SK-N-SH (cell line): ENCODE measurements around the gene ARHGEF7. TPM values are rescaled to one million over a fixed set of nuclear protein-coding genes. Genes with fewer than 3 reads are reported as not detected.

ENCODE experiments used
- CTCF ChIA-PET: fragments of 300-600, 350-600 bp; formaldehyde crosslinking; extraction: SDS; loops from one replicate; lab custom pipeline; 2021; lab: Yijun Ruan, JAX
- POLR2A ChIA-PET: fragments of 350-600 bp; sonication (Branson Sonifier 250); formaldehyde crosslinking; extraction: SDS; loops from one replicate; lab custom pipeline; 2020; ENCODE audit warnings: antibody characterized with exemption, inconsistent platforms; lab: Yijun Ruan, JAX
- DNase-seq: peaks from one replicate; pipeline ENCODE4 v3.0.0; 2012
- H2AFZ ChIP-seq: fragments of 200-600 bp; sonication (generic); 2 replicates; pipeline ENCODE4 v1.8.1; 2016; ENCODE audit warnings: antibody characterized with exemption, mild to moderate bottlenecking, low read depth
- H3F3A ChIP-seq: fragments of 200-600 bp; sonication (generic); replicated peaks from 2 replicates; pipeline ENCODE3; 2016; ENCODE audit warnings: antibody characterized with exemption, mild to moderate bottlenecking; ENCODE audit not compliant: insufficient read depth
- H3K27ac ChIP-seq, 2 experiments: fragments of 200-500 bp in 1 of 2; fragments of 200-600 bp in 1 of 2; sonication (Bioruptor generic) in 1 of 2; sonication (generic), shearing (Covaris generic) in 1 of 2; 2 replicates each; pipeline versions ENCODE4 v1.5.1 to v1.6.1; 2014 to 2016; ENCODE audit warnings: low read depth in 2 of 2, inconsistent platforms in 1 of 2, low read length in 1 of 2, mild to moderate bottlenecking in 1 of 2, mixed read lengths in 1 of 2
- H3K27me3 ChIP-seq: fragments of 200-600 bp; sonication (generic), shearing (Covaris generic); 2 replicates; pipeline ENCODE4 v1.6.1; 2016; ENCODE audit warnings: mixed run types; ENCODE audit not compliant: insufficient read depth
- H3K36me3 ChIP-seq, 2 experiments: fragments of 200-500 bp in 1 of 2; fragments of 200-600 bp in 1 of 2; sonication (Bioruptor generic) in 1 of 2; sonication (generic) in 1 of 2; replicated peaks in 1 of 2; 2 replicates each; pipeline versions ENCODE3 to v1.5.1; 2014 to 2016; ENCODE audit warnings: low read length in 1 of 2, mild to moderate bottlenecking in 1 of 2; ENCODE audit not compliant: insufficient read depth in 2 of 2, control insufficient read depth in 1 of 2
- H3K4me1 ChIP-seq, 2 experiments: fragments of 200-500 bp in 1 of 2; fragments of 200-600 bp in 1 of 2; sonication (Bioruptor generic) in 1 of 2; sonication (generic), shearing (Covaris generic) in 1 of 2; 2 replicates each; pipeline versions ENCODE4 v1.5.1 to v1.6.1; 2014 to 2016; ENCODE audit warnings: low read depth in 1 of 2, low read length in 1 of 2, mixed run types in 1 of 2; ENCODE audit not compliant: insufficient read depth in 2 of 2, control insufficient read depth in 1 of 2
- H3K4me2 ChIP-seq: fragments of 200-600 bp; sonication (generic), shearing (Covaris generic); 2 replicates; pipeline ENCODE4 v1.6.1; 2017; ENCODE audit warnings: mixed run types
- H3K4me3 ChIP-seq, 2 experiments: fragments of 200-500 bp in 1 of 2; fragments of 200-600 bp in 1 of 2; sonication (Bioruptor generic) in 1 of 2; sonication (generic), shearing (Covaris generic) in 1 of 2; 2 replicates each; pipeline versions ENCODE4 v1.5.1 to v1.8.1; 2014 to 2016; ENCODE audit warnings: low read depth in 2 of 2, inconsistent platforms in 1 of 2, low read length in 1 of 2, mild to moderate bottlenecking in 1 of 2, mixed read lengths in 1 of 2, moderate library complexity in 1 of 2
- H3K79me2 ChIP-seq: fragments of 200-600 bp; sonication (generic); 2 replicates; pipeline ENCODE4 v1.8.1; 2017; ENCODE audit warnings: mild to moderate bottlenecking; ENCODE audit not compliant: insufficient read depth
- H3K9ac ChIP-seq: fragments of 200-600 bp; sonication (generic); 2 replicates; pipeline ENCODE4 v1.6.1; 2017; ENCODE audit warnings: mixed run types
- H3K9me2 ChIP-seq: fragments of 200-600 bp; sonication (generic); 2 replicates; pipeline ENCODE4 v1.6.1; 2017; ENCODE audit warnings: mixed run types
- H3K9me3 ChIP-seq: fragments of 200-600 bp; sonication (generic); 2 replicates; pipeline ENCODE4 v1.6.1; 2017; ENCODE audit warnings: mixed run types, mild to moderate bottlenecking, moderate library complexity
- H4K20me1 ChIP-seq: fragments of 200-600 bp; sonication (generic); 2 replicates; pipeline ENCODE4 v1.6.1; 2017; ENCODE audit warnings: mild to moderate bottlenecking, mixed run types; ENCODE audit not compliant: insufficient read depth
- CHD2 ChIP-seq: fragments of 150-350 bp; IDR thresholded peaks from 2 replicates; pipeline ENCODE4 v1.6.1; 2018; ENCODE audit warnings: low read length; ENCODE audit not compliant: partially characterized antibody
- ELF1 ChIP-seq: IDR thresholded peaks from 2 replicates; pipeline ENCODE4 v1.4.0; 2012
- EP300 ChIP-seq, 2 experiments: IDR thresholded peaks; 2 replicates each; pipeline versions ENCODE4 v1.4.0 to v1.6.1; 2012; ENCODE audit warnings: borderline replicate concordance in 1 of 2, low read depth in 1 of 2, low read length in 1 of 2
- EZH2phosphoT487 ChIP-seq: fragments of 200-600 bp; sonication (generic); IDR thresholded peaks from 2 replicates; pipeline ENCODE4 v1.6.1; 2017; ENCODE audit warnings: low read depth, mixed run types, mild to moderate bottlenecking, antibody characterized with exemption, moderate library complexity, borderline replicate concordance
- FOSL2 ChIP-seq: IDR thresholded peaks from 2 replicates; pipeline ENCODE4 v1.4.0; 2012; ENCODE audit warnings: low read depth, mild to moderate bottlenecking, moderate library complexity, borderline replicate concordance
- FOXJ3 ChIP-seq: sonication (generic); formaldehyde crosslinking; IDR thresholded peaks from 2 replicates; pipeline ENCODE4 v1.5.1; 2020; ENCODE audit warnings: mild to moderate bottlenecking, missing genetic modification reagents
- FOXM1 ChIP-seq: IDR thresholded peaks from 2 replicates; pipeline ENCODE4 v1.4.0; 2012; ENCODE audit warnings: low read depth, mild to moderate bottlenecking
- GATA2 ChIP-seq: sonication (generic); formaldehyde crosslinking; IDR thresholded peaks from 2 replicates; pipeline ENCODE4 v1.5.0; 2020; ENCODE audit warnings: mild to moderate bottlenecking, missing genetic modification reagents
- NFIC ChIP-seq: IDR thresholded peaks from 2 replicates; pipeline ENCODE4 v1.4.0; 2012; ENCODE audit warnings: borderline replicate concordance
- NRF1 ChIP-seq: IDR thresholded peaks from 2 replicates; pipeline ENCODE4 v1.6.1; 2012; ENCODE audit warnings: low read depth, mild to moderate bottlenecking, low read length
- RAD21 ChIP-seq: IDR thresholded peaks from 2 replicates; pipeline ENCODE4 v1.6.1; 2012; ENCODE audit warnings: mild to moderate bottlenecking, low read length
- RCOR1 ChIP-seq: fragments of 150-350 bp; IDR thresholded peaks from 2 replicates; pipeline ENCODE4 v1.6.1; 2017; ENCODE audit warnings: antibody characterized with exemption, low read length
- SIN3A ChIP-seq: IDR thresholded peaks from 2 replicates; pipeline ENCODE4 v1.6.1; 2012; ENCODE audit warnings: low read depth, mild to moderate bottlenecking, low read length, moderate library complexity, borderline replicate concordance
- SMC3 ChIP-seq: IDR thresholded peaks from 2 replicates; pipeline ENCODE4 v1.6.1; 2012; ENCODE audit warnings: low read depth, low read length, improper control_type of control experiment
- TEAD4 ChIP-seq: IDR thresholded peaks from 2 replicates; pipeline ENCODE4 v1.4.0; 2012; ENCODE audit warnings: mild to moderate bottlenecking, borderline replicate concordance; ENCODE audit not compliant: insufficient read depth
- USF2 ChIP-seq: fragments of 150-350 bp; IDR thresholded peaks from 2 replicates; pipeline ENCODE4 v1.6.1; 2017; ENCODE audit warnings: antibody characterized with exemption, low read length, low read depth, borderline replicate concordance
- ZBTB33 ChIP-seq: IDR thresholded peaks from 2 replicates; pipeline ENCODE4 v1.4.0; 2012; ENCODE audit warnings: low read depth, borderline replicate concordance
- WGBS: methylation state at CpG from one replicate; pipeline ENCODE4 v1.1.6; 2017; ENCODE audit warnings: low lambda C conversion rate; 5-methylcytosine and 5-hydroxymethylcytosine counted together
- polyA plus RNA-seq, 3 experiments: library from polyadenylated mRNA; depleted of rRNA; stranded (reverse); fragments of >200 nt; gene quantifications; 2 replicates each; pipeline ENCODE4 v1.2.3, GENCODE V29; 2012
- TF ChIP-seq, protein P1 (sequence below): IDR thresholded peaks from 2 replicates; pipeline ENCODE4 v1.4.0; 2012; ENCODE audit warnings: low read depth, borderline replicate concordance
- TF ChIP-seq, protein P2 (sequence below): IDR thresholded peaks from 2 replicates; pipeline ENCODE4 v1.6.1; 2012; ENCODE audit warnings: mild to moderate bottlenecking, low read depth, low read length, moderate library complexity

ARHGEF7 gene
- polyA plus RNA-seq, 1 of the 3 experiments (the other 2 are of a cell fraction), result 21.6 TPM

DNA sequence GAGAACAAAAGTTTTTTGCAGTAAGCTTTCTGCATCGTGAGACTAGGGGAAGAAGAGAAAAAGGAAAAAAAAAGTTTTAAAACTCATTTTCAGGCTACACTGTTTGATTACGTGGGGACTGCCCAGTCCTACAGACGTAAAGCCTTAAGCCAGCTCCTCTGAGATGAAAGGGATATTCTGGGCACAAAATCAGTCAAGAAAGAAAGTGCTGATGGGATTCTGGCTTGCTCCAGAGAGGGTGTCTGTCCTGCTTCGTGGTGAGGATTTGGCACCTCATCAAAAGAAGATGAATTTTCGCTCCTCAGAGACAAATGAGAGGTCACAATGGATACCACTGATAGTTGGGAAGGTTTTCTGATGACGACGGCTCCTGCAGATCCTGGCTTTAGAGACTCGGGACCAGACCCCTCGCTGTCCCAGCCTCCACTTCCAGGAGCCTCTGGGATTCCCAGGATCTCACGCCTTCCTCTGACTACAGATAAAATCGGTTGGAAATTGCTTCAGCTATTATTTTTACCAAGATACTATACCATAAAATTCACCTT lies 215.0 kb downstream of the ARHGEF7 start:
- no peak overlapping the region for H3K4me3 ChIP-seq
- no peak for DNase-seq
- no peak overlapping the region for H3K27ac ChIP-seq
- peaks cover 51% of the 10 kb centered on the region for H3K27me3 ChIP-seq
- no peak overlapping the region for H3K9ac ChIP-seq
- H4K20me1 ChIP-seq, result no peaks in the 10 kb centered on the region
- peaks cover 0 to 16% of the 10 kb centered on the region in 2 experiments; a peak in 1 of 4 replicates for H3K4me1 ChIP-seq
- CTCF ChIA-PET, result interaction anchor here (1.0 to 1.3 kb wide), 2 partner anchors 27 to 262 kb away, joined by 3 read pairs; no protein-coding TSS in a partner anchor
- H3K36me3 ChIP-seq, result no peaks in the 10 kb centered on the region
- no peaks in the 10 kb centered on the region for H3F3A ChIP-seq
- no peak overlapping the region for H2AFZ ChIP-seq
- H3K4me2 ChIP-seq, result no peak overlapping the region
- WGBS, result 8% methylated on average over 11 of the region's 11 CpGs
- TF ChIP-seq RCOR1 (no peak), NFIC (no peak), EZH2phosphoT487 (no peak), FOXJ3 (CRISPR knock-in tag) (no peak), SMC3 (no peak), GATA2 (no peak), NRF1 (no peak)
- TF ChIP-seq, protein P1, sequence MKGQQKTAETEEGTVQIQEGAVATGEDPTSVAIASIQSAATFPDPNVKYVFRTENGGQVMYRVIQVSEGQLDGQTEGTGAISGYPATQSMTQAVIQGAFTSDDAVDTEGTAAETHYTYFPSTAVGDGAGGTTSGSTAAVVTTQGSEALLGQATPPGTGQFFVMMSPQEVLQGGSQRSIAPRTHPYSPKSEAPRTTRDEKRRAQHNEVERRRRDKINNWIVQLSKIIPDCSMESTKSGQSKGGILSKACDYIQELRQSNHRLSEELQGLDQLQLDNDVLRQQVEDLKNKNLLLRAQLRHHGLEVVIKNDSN, result no peak
- no peaks in the 10 kb centered on the region for H3K79me2 ChIP-seq
- H3K9me3 ChIP-seq, result no peaks in the 10 kb centered on the region
- no peaks in the 10 kb centered on the region for H3K9me2 ChIP-seq
- POLR2A ChIA-PET, result no interaction called here

- H3K4me1 ChIP-seq, result no peaks in the 10 kb centered on the region
- CTCF ChIA-PET, result no interaction called here
- no peaks in the 10 kb centered on the region for H3K36me3 ChIP-seq
- H3K79me2 ChIP-seq, result no peaks in the 10 kb centered on the region
- DNase-seq, result no peak
- H3K27me3 ChIP-seq, result peaks cover under 1% of the 10 kb centered on the region; the same call in 1 of the 2 replicates
- H3K27ac ChIP-seq, result no peak overlapping the region
- H3K9me2 ChIP-seq, result no peaks in the 10 kb centered on the region
- no peak overlapping the region for H3K4me3 ChIP-seq
- no peaks in the 10 kb centered on the region for H4K20me1 ChIP-seq
- 7% methylated on average over 5 of the region's 5 CpGs for WGBS
- no peaks in the 10 kb centered on the region for H3K9me3 ChIP-seq
- no peaks in the 10 kb centered on the region for H3F3A ChIP-seq
- H2AFZ ChIP-seq, result no peak overlapping the region
- POLR2A ChIA-PET, result no interaction called here
- H3K4me2 ChIP-seq, result no peak overlapping the region
- H3K9ac ChIP-seq, result no peak overlapping the region
- no peak for TF ChIP-seq USF2
- TF ChIP-seq FOSL2, result no peak
- no peak for TF ChIP-seq EP300 (IDR thresholded peaks at IDR 0.05; ENCODE audit: borderline replicate concordance in 1 of 2, low read depth in 1 of 2, low read length in 1 of 2)
- TF ChIP-seq RAD21, result no peak
- TF ChIP-seq ZBTB33, result no peak
- TF ChIP-seq ELF1, result no peak
- TF ChIP-seq, protein P2, sequence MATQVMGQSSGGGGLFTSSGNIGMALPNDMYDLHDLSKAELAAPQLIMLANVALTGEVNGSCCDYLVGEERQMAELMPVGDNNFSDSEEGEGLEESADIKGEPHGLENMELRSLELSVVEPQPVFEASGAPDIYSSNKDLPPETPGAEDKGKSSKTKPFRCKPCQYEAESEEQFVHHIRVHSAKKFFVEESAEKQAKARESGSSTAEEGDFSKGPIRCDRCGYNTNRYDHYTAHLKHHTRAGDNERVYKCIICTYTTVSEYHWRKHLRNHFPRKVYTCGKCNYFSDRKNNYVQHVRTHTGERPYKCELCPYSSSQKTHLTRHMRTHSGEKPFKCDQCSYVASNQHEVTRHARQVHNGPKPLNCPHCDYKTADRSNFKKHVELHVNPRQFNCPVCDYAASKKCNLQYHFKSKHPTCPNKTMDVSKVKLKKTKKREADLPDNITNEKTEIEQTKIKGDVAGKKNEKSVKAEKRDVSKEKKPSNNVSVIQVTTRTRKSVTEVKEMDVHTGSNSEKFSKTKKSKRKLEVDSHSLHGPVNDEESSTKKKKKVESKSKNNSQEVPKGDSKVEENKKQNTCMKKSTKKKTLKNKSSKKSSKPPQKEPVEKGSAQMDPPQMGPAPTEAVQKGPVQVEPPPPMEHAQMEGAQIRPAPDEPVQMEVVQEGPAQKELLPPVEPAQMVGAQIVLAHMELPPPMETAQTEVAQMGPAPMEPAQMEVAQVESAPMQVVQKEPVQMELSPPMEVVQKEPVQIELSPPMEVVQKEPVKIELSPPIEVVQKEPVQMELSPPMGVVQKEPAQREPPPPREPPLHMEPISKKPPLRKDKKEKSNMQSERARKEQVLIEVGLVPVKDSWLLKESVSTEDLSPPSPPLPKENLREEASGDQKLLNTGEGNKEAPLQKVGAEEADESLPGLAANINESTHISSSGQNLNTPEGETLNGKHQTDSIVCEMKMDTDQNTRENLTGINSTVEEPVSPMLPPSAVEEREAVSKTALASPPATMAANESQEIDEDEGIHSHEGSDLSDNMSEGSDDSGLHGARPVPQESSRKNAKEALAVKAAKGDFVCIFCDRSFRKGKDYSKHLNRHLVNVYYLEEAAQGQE, result no peak
- TF ChIP-seq CHD2, result no peak
- no peak for TF ChIP-seq FOXJ3 (CRISPR knock-in tag)
- TF ChIP-seq, protein P1, result no peak
- no peak for TF ChIP-seq SIN3A
- TF ChIP-seq FOXM1, result no peak
- TF ChIP-seq NRF1, result no peak
- no peak for TF ChIP-seq RCOR1
- TF ChIP-seq TEAD4, result no peak
Measured at GRCh38 chr13:111335298-111335697, 220.2 kb downstream of the ARHGEF7 start.
